22Rv1 (cell line): ENCODE data around the gene TAS2R3.

Experiments
- CTCF ChIP-seq: fragments of 450-650 bp; IDR thresholded peaks from 2 replicates; pipeline ENCODE4 v1.5.1; 2017; ENCODE audit warnings: mild to moderate bottlenecking
- ZFX ChIP-seq: fragments of 450-650 bp; IDR thresholded peaks from 2 replicates; pipeline ENCODE4 v1.6.1; 2017; ENCODE audit warnings: antibody characterized with exemption, borderline replicate concordance

- TF ChIP-seq CTCF (no peak), ZFX (no peak)
These were observed 32.3 kb upstream of the TAS2R3 start for GRCh38 chr7:141731476-141732149.
